ENCODE data around the gene MYBPHL. TPM values are rescaled to one million over a fixed set of nuclear protein-coding genes. Genes with fewer than 3 reads are reported as not detected.

The MYBPHL gene
- total RNA-seq, 1 experiment from 2014 or later = 1.1 TPM

GRCh38 chr1:109268431-109269211, 38.2 kb downstream of the MYBPHL start:
- TF ChIP-seq CTCF (IDR thresholded peaks at IDR 0.05; ENCODE audit: unreplicated experiment) = no peak
- peaks cover 18% of the 10 kb centered on the region for H3K36me3 Mint-ChIP-seq (ENCODE audit: insufficient read depth, unreplicated experiment)
- peaks cover 20% of the 10 kb centered on the region for H3K4me1 Mint-ChIP-seq (ENCODE audit: insufficient read depth, unreplicated experiment)
- no peaks in the 10 kb centered on the region for H3K9me3 Mint-ChIP-seq (ENCODE audit: unreplicated experiment)
- H3K4me3 Mint-ChIP-seq (ENCODE audit: unreplicated experiment) = no peak overlapping the region
- no TSS peak for BruUV-seq (replicated peaks)
- POLR2A ChIA-PET = no interaction called here
- CTCF ChIA-PET = interaction anchor here (0.8 to 1.9 kb wide), 8 partner anchors 9 to 263 kb away, joined by 3 to 12 read pairs (median 4); no protein-coding TSS in a partner anchor
- intact Hi-C loops (cut with micrococcal nuclease) = no loop called here
- DNase-seq (ENCODE audit: unreplicated experiment) = no peak
- no peaks in the 10 kb centered on the region for H3K27me3 Mint-ChIP-seq (ENCODE audit: insufficient read depth, unreplicated experiment)
- no peak overlapping the region for H3K27ac Mint-ChIP-seq (ENCODE audit: low read depth, unreplicated experiment)

- peak overlapping the region; percentile 76 for H3K27ac Mint-ChIP-seq (ENCODE audit: low read depth, unreplicated experiment)
- H3K9me3 Mint-ChIP-seq (ENCODE audit: unreplicated experiment) = no peaks in the 10 kb centered on the region
- ChIA-PET CTCF (interaction anchor here (0.6 to 1.9 kb wide), 7 partner anchors 9 to 261 kb away, joined by 3 to 6 read pairs (median 3); no protein-coding TSS in a partner anchor), POLR2A (interaction anchor here (5.9 kb wide), 1 partner anchor 132 kb away, joined by 28 read pairs; the partner anchor contains the start of gene SORT1)
- no peaks in the 10 kb centered on the region for H3K27me3 Mint-ChIP-seq (ENCODE audit: insufficient read depth, unreplicated experiment)
- no TSS peak for BruUV-seq (replicated peaks)
- no peak for DNase-seq (ENCODE audit: unreplicated experiment)
- intact Hi-C loops (cut with micrococcal nuclease) = no loop called here
- peaks cover 11% of the 10 kb centered on the region for H3K36me3 Mint-ChIP-seq (ENCODE audit: insufficient read depth, unreplicated experiment)
- H3K4me3 Mint-ChIP-seq (ENCODE audit: unreplicated experiment) = no peak overlapping the region
- no peak for TF ChIP-seq CTCF (IDR thresholded peaks at IDR 0.05; ENCODE audit: unreplicated experiment)
- H3K4me1 Mint-ChIP-seq (ENCODE audit: insufficient read depth, unreplicated experiment) = peaks cover 24% of the 10 kb centered on the region
These were observed 39.0 kb downstream of the MYBPHL start for GRCh38 chr1:109267743-109268300.

- Mint-ChIP-seq H3K27ac (ENCODE audit: low read depth, unreplicated experiment) (peak overlapping the region; percentile 76), H3K4me1 (ENCODE audit: insufficient read depth, unreplicated experiment) (peaks cover 24% of the 10 kb centered on the region), H3K27me3 (ENCODE audit: insufficient read depth, unreplicated experiment) (no peaks in the 10 kb centered on the region), H3K36me3 (ENCODE audit: insufficient read depth, unreplicated experiment) (peaks cover 11% of the 10 kb centered on the region), H3K9me3 (ENCODE audit: unreplicated experiment) (no peaks in the 10 kb centered on the region), H3K4me3 (ENCODE audit: unreplicated experiment) (peak overlapping the region; percentile 19)
- no peak for TF ChIP-seq CTCF (IDR thresholded peaks at IDR 0.05; ENCODE audit: unreplicated experiment)
- no TSS peak for BruUV-seq (replicated peaks)
- peak; percentile 80 for DNase-seq (ENCODE audit: unreplicated experiment)
- POLR2A ChIA-PET = interaction anchor here (5.9 kb wide), 1 partner anchor 133 kb away, joined by 28 read pairs; the partner anchor contains the start of gene SORT1
- CTCF ChIA-PET = interaction anchor here (0.7 kb wide), 1 partner anchor 602 kb away, joined by 3 read pairs; no protein-coding TSS in a partner anchor
- intact Hi-C loops (cut with micrococcal nuclease) = no loop called here
These were observed 39.8 kb downstream of the MYBPHL start for GRCh38 chr1:109266965-109267364.

- POLR2A ChIA-PET = interaction anchor here (0.5 to 5.9 kb wide), 4 partner anchors 41 to 210 kb away, joined by 3 to 28 read pairs (median 4); partner anchors contain the start of gene SORT1
- Mint-ChIP-seq H3K9me3 (ENCODE audit: unreplicated experiment) (no peaks in the 10 kb centered on the region), H3K4me3 (ENCODE audit: unreplicated experiment) (no peak overlapping the region), H3K27ac (ENCODE audit: low read depth, unreplicated experiment) (no peak overlapping the region), H3K27me3 (ENCODE audit: insufficient read depth, unreplicated experiment) (no peaks in the 10 kb centered on the region), H3K36me3 (ENCODE audit: insufficient read depth, unreplicated experiment) (peaks cover 11% of the 10 kb centered on the region), H3K4me1 (ENCODE audit: insufficient read depth, unreplicated experiment) (peaks cover 24% of the 10 kb centered on the region)
- CTCF ChIA-PET = interaction anchor here (0.5 to 4.0 kb wide), 10 partner anchors 10 to 512 kb away, joined by 3 to 43 read pairs (median 5); partner anchors contain the start of genes PSRC1 and SORT1
- intact Hi-C loops (cut with micrococcal nuclease) = no loop called here
- TF ChIP-seq CTCF (IDR thresholded peaks at IDR 0.05; ENCODE audit: unreplicated experiment) = no peak
- no peak for DNase-seq (ENCODE audit: unreplicated experiment)
- no TSS peak for BruUV-seq (replicated peaks)
These were observed 41.0 kb downstream of the MYBPHL start for GRCh38 chr1:109265741-109266330.
